Measurements from ENCODE around the gene GPR137.

DNA sequence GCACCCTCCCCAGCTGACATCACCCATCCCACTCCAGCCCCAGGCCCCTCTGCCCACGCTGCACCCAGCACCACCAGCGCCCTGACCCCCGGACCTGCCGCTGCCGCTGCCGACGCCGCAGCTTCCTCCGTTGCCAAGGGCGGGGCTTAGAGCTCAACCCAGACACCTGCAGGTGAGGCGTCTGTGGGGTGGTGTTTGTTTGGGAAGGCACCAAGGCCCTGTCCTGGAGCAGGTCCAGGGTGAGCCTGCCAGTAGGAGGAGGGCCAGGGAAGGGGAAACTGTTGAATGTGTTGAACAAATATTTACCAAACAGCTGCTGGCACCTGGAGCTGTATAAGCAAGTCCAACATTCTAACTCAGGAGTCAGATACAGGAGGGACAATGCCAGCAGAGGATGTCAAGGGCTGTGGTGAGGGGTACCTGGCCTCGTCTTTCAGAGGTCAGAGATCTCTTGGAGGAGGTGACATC, 48.1 kb upstream of the GPR137 start:
- TF ChIP-seq, protein P1, sequence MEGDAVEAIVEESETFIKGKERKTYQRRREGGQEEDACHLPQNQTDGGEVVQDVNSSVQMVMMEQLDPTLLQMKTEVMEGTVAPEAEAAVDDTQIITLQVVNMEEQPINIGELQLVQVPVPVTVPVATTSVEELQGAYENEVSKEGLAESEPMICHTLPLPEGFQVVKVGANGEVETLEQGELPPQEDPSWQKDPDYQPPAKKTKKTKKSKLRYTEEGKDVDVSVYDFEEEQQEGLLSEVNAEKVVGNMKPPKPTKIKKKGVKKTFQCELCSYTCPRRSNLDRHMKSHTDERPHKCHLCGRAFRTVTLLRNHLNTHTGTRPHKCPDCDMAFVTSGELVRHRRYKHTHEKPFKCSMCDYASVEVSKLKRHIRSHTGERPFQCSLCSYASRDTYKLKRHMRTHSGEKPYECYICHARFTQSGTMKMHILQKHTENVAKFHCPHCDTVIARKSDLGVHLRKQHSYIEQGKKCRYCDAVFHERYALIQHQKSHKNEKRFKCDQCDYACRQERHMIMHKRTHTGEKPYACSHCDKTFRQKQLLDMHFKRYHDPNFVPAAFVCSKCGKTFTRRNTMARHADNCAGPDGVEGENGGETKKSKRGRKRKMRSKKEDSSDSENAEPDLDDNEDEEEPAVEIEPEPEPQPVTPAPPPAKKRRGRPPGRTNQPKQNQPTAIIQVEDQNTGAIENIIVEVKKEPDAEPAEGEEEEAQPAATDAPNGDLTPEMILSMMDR (conservative IDR thresholded peaks at IDR 0.05; ENCODE audit: low read depth, low read length): no peak
- TF ChIP-seq EZH2phosphoT487 (IDR thresholded peaks at IDR 0.05; ENCODE audit: borderline replicate concordance, low read length): no peak

Measured in PC-3 (cell line).